Natural killer cell (primary cell): ENCODE measurements around the gene DGCR2. TPM values are rescaled to one million over a fixed set of nuclear protein-coding genes. Genes with fewer than 3 reads are reported as not detected.
A peak's percentile ranks its signal among the peaks of the same experiment; 100 is the strongest.

Experiments
- ATAC-seq, 3 donors: fragments of 150-1000 bp in 2 of 3; fragments of 200-7000 bp in 1 of 3; cut with Tn5 transposase; 1 replicate in 1 of 3; 2 replicates in 2 of 3; pipeline ENCODE4 v1.10.0; 2021; ENCODE audit warnings: mild to moderate bottlenecking in 2 of 3, moderate library complexity in 2 of 3
- DNase-seq, 2 donors: peaks; one replicate each; pipeline versions ENCODE4 v3.0.0 to v3.0.0-alpha.2; 2013 to 2021; ENCODE audit warnings: mixed read lengths in 1 of 2
- H3K27ac ChIP-seq: one replicate; pipeline ENCODE4 v1.5.1; 2013; ENCODE audit warnings: mild to moderate bottlenecking, low read length
- H3K27me3 ChIP-seq: one replicate; pipeline ENCODE4 v1.6.1; 2013; ENCODE audit warnings: low read length; ENCODE audit not compliant: control insufficient read depth, insufficient read depth
- H3K36me3 ChIP-seq: one replicate; pipeline ENCODE4 v1.6.1; 2013; ENCODE audit warnings: low read length; ENCODE audit not compliant: control insufficient read depth, insufficient read depth
- H3K4me1 ChIP-seq: one replicate; pipeline ENCODE4 v1.6.1; 2013; ENCODE audit warnings: low read length; ENCODE audit not compliant: control insufficient read depth, insufficient read depth
- H3K4me3 ChIP-seq: one replicate; pipeline ENCODE4 v1.5.1; 2013; ENCODE audit warnings: low read length
- H3K9me3 ChIP-seq: one replicate; pipeline ENCODE4 v1.6.1; 2013; ENCODE audit warnings: low read length; ENCODE audit not compliant: control insufficient read depth, insufficient read depth
- H3K27ac Mint-ChIP-seq, 2 donors: one replicate each; pipeline ENCODE4 v1.8.0; 2022; ENCODE audit warnings: mild to moderate bottlenecking in 2 of 2, mixed read lengths in 2 of 2, moderate library complexity in 1 of 2
- H3K27me3 Mint-ChIP-seq, 2 donors: one replicate each; pipeline ENCODE4 v1.8.0; 2022; ENCODE audit warnings: low read depth in 2 of 2, mixed read lengths in 2 of 2
- H3K36me3 Mint-ChIP-seq: one replicate; pipeline ENCODE4 v1.8.0; 2022; ENCODE audit warnings: mixed read lengths
- H3K4me1 Mint-ChIP-seq, 2 donors: one replicate each; pipeline ENCODE4 v1.8.0; 2022; ENCODE audit warnings: mixed read lengths in 2 of 2
- H3K4me3 Mint-ChIP-seq: one replicate; pipeline ENCODE4 v1.8.0; 2022; ENCODE audit warnings: mild to moderate bottlenecking, moderate library complexity, mixed read lengths
- H3K9me3 Mint-ChIP-seq, 2 donors: one replicate each; pipeline ENCODE4 v1.8.0; 2022; ENCODE audit warnings: mixed read lengths in 2 of 2
- WGBS: methylation state at CpG from one replicate; pipeline ENCODE4 v1.1.7; 2013; ENCODE audit warnings: missing lambda C conversion rate; ENCODE audit not compliant: insufficient coverage; 5-methylcytosine and 5-hydroxymethylcytosine counted together
- intact Hi-C: fragments of 100-400 bp; cut with micrococcal nuclease; formaldehyde crosslinking; loops from one replicate; pipeline ENCODE4 v1.14.2; 2022
- total RNA-seq, 4 donors: library from RNA; stranded (reverse); fragments of 120-200 nt in 1 of 4; gene quantifications; one replicate each; pipeline versions ENCODE4 v1.2.3 to v1.2.4, GENCODE V29; 2013 to 2022
- TF ChIP-seq, protein P1 (sequence below): fragments of 200-600 bp; IDR thresholded peaks from one replicate; pipeline ENCODE4 v1.8.0; 2022; ENCODE audit warnings: antibody characterized with exemption

The DGCR2 gene
- total RNA-seq, 3 donors from 2014 or later (not counting 1 experiment from before 2014, with no cell fraction given), result 27.5 to 44.1 (median 41.3) TPM

DNA sequence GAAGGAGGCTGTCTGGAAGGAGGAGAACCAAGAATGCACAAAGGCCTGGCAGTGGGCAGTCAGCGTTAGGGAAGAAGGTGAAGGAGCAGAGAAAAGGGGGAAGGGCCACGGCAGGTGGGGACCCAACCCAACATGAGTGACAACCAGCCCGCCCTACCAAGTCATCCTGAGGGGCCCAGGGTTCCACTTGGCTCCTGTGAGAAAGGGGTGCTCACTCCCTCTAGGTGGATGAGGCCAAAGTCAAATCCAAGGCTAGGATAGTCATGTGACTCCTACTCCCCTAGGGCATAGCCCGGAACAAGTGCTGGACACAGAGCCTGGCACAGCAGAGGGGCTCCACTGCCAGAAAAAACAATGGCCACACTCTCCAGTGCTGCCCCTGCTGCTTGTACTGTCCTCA lies 2.2 kb upstream of the DGCR2 start:
- WGBS, result 99% methylated on average over 4 of the region's 4 CpGs
- no peak overlapping the region for H3K27ac Mint-ChIP-seq
- TF ChIP-seq, protein P1, sequence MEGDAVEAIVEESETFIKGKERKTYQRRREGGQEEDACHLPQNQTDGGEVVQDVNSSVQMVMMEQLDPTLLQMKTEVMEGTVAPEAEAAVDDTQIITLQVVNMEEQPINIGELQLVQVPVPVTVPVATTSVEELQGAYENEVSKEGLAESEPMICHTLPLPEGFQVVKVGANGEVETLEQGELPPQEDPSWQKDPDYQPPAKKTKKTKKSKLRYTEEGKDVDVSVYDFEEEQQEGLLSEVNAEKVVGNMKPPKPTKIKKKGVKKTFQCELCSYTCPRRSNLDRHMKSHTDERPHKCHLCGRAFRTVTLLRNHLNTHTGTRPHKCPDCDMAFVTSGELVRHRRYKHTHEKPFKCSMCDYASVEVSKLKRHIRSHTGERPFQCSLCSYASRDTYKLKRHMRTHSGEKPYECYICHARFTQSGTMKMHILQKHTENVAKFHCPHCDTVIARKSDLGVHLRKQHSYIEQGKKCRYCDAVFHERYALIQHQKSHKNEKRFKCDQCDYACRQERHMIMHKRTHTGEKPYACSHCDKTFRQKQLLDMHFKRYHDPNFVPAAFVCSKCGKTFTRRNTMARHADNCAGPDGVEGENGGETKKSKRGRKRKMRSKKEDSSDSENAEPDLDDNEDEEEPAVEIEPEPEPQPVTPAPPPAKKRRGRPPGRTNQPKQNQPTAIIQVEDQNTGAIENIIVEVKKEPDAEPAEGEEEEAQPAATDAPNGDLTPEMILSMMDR, result no peak
- H3K4me3 Mint-ChIP-seq, result no peak overlapping the region
- H3K9me3 Mint-ChIP-seq, result no peaks in the 10 kb centered on the region
- intact Hi-C loops, result loop anchor here (5.0 to 10.0 kb wide), 3 partner anchors 168 to 353 kb away; partner anchors contain the start of genes CDC45, CLTCL1, HIRA and MRPL40
- H3K4me1 ChIP-seq, result peaks cover 29% of the 10 kb centered on the region
- no peaks in the 10 kb centered on the region for H3K36me3 Mint-ChIP-seq
- no peak overlapping the region for H3K27ac ChIP-seq
- H3K27me3 Mint-ChIP-seq, result no peaks in the 10 kb centered on the region
- peaks cover 27 to 32% of the 10 kb centered on the region in 2 donors for H3K4me1 Mint-ChIP-seq
- DNase-seq, result no peak
- no peaks in the 10 kb centered on the region for H3K9me3 ChIP-seq
- no peak overlapping the region for H3K4me3 ChIP-seq
- no peaks in the 10 kb centered on the region for H3K36me3 ChIP-seq
- no peak for ATAC-seq
- H3K27me3 ChIP-seq, result no peaks in the 10 kb centered on the region

DNA sequence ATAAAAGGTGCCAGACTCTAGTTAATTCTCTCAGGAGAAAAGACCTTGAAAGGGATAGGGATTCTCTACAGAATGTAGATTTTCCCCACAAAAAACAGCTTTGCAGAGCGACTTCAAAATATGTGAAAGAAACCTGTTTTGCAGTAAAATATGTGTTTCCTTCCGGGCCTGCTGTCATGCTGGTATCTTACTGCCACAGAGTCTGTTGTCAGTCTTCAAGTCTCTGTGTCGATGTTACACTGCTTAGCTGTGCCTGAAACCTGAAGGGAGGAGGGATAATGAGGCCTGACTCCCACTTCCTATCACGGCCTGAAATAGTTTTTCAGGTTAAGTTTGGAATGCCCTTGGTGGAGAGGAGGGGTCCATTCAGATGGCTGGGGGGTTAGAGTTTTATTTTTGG lies 1.7 kb upstream of the DGCR2 start:
- intact Hi-C loops, result loop anchor here (2.0 to 10.0 kb wide), 4 partner anchors 55 to 353 kb away; partner anchors contain the start of genes CDC45, CLTCL1, HIRA and MRPL40
- Mint-ChIP-seq H3K4me3 (no peak overlapping the region), H3K27ac (no peak overlapping the region), H3K4me1 (peaks cover 27 to 34% of the 10 kb centered on the region in 2 donors), H3K36me3 (no peaks in the 10 kb centered on the region), H3K27me3 (no peaks in the 10 kb centered on the region), H3K9me3 (no peaks in the 10 kb centered on the region)
- no peak overlapping the region for H3K4me3 ChIP-seq
- no peaks in the 10 kb centered on the region for H3K36me3 ChIP-seq
- H3K9me3 ChIP-seq, result no peaks in the 10 kb centered on the region
- no peaks in the 10 kb centered on the region for H3K27me3 ChIP-seq
- H3K27ac ChIP-seq, result no peak overlapping the region
- TF ChIP-seq, protein P1, result no peak
- ATAC-seq (no peak), DNase-seq (no peak)
- WGBS, result 93% methylated on average over 4 of the region's 4 CpGs
- H3K4me1 ChIP-seq, result peaks cover 33% of the 10 kb centered on the region

DNA sequence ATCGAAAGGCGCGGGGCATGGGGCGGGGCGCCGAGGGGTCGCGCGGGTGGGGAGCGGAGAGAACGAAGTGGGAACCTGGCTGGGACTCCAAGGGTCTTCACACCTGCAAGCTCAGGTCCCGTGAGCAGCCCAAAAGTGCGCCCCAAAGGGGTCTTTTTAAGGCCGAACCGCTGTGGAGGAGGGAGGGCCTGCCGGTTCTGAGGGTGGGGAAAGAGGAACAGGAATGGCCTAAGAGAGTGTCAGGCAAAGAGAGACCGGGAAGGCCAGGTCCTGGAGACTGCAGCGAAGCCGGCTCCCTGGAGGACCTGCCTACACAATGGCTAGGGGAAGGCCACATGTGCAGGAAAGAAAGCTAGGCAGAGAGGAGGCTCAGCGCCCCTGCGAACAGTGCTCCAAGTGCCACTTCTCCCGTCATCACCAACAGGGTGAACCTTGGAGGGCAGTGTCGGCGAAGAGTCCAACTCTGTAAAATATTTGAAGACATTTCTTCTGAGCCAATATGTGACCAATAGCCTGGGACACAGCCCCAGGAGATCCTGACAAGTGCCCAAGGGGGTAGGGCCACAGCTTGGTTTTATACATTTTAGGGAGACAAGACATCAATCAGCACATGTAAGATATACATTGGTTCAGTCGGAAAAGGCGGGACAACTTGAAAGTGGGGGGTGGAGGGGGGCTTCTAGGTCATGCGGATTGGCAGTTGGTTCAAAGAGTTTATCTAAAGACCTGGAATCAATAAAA lies 710 bp upstream of the DGCR2 start:
- Mint-ChIP-seq H3K4me1 (peaks cover 29 to 39% of the 10 kb centered on the region in 2 donors), H3K27me3 (no peaks in the 10 kb centered on the region), H3K27ac (peak overlapping the region in 1 of 2 donors; percentile 90), H3K9me3 (no peaks in the 10 kb centered on the region), H3K4me3 (peak overlapping the region; percentile 84), H3K36me3 (no peaks in the 10 kb centered on the region)
- intact Hi-C loops, result loop anchor here (1.0 to 10.0 kb wide), 6 partner anchors 14 to 354 kb away; partner anchors contain the start of genes CDC45, CLTCL1, ESS2 and HIRA
- Histone ChIP-seq H3K27me3 (no peaks in the 10 kb centered on the region), H3K4me1 (peaks cover 43% of the 10 kb centered on the region), H3K36me3 (no peaks in the 10 kb centered on the region), H3K27ac (peak overlapping the region; percentile 35), H3K9me3 (no peaks in the 10 kb centered on the region), H3K4me3 (peak overlapping the region; percentile 47)
- 25% methylated on average over 27 of the region's 27 CpGs for WGBS
- TF ChIP-seq, protein P1, result no peak
- ATAC-seq (no peak), DNase-seq (no peak)
